IPS DF 4.7 (cell line): ENCODE measurements around the gene TBCCD1.
"Not testable (repeated sequence)": the region's sequence is repeated elsewhere in the genome, so short reads cannot be mapped to it uniquely, and the experiment has no call there.

ENCODE experiments used
- DNase-seq: peaks from one replicate; pipeline ENCODE4 v3.0.0-alpha.2; 2013; ENCODE audit warnings: low spot score; ENCODE audit errors: extremely low read depth

TBCCD1 gene

DNA sequence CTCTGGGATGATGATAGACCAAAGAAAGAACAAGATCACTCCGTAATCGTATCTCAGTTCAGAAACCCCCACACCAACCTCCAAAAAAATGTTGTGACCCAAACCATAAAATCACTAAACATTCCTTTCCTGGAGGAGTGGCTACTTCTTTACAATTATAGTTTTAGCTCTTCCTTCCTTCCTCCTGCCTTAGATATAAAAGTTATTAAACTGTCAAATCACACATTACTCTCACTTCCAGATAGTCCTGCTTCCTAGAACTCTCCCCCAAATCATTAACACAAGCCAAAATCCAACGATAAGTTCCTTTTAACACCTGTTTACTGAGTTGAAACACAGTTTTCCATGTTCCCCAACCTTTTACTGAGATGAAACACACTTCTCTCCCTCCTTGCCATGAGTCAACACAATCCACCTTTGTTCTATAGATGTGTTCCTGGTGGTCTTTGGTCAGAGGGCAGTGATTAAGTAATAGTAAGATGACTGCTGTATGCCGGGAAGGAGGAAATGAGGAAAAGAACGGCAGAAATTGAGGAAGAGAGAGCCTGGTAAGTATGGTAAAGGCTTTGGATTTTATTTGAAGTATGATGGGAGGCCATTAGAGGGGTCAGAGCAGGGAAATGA lies 14.6 kb downstream of the TBCCD1 start:
- no peak for DNase-seq

DNA sequence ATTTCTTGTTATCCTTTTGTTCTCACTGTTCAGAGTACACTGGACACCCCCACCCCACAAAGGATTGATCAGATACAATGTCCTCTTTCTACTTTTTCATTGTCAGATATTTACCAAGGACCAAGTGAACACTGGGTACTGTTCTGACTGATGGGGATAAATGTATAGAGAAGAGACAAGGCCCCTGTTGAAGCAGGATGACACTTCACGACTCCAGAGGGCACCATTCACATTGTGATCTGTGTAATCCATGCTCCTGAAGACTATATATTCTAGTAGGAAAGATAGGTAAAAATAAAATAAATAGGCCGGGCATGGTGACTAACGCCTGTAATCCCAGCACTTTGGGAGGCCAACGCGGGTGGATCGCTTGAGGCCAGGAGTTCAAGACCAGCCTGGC lies 15.8 kb downstream of the TBCCD1 start:
- DNase-seq, result no peak

DNA sequence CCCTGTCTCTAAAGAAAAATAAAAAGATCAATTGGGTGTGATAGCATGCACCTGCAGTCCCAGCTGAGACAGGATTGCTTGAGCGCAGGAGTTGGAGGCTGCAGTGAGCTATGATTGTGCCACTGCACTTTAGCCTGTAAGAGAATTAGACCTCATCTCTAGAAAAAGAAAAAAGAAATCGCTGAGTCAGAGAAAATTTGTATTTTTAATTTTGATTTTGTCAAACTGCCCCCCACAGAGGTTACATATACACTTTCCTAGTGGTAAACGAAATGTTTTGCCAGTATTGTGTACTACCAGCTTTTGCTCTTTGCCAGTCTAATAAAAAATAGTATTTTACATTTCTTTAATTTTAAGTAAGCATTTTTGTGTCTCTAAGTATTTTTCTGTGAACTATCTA lies 17.6 kb downstream of the TBCCD1 start:
- no peak for DNase-seq

DNA sequence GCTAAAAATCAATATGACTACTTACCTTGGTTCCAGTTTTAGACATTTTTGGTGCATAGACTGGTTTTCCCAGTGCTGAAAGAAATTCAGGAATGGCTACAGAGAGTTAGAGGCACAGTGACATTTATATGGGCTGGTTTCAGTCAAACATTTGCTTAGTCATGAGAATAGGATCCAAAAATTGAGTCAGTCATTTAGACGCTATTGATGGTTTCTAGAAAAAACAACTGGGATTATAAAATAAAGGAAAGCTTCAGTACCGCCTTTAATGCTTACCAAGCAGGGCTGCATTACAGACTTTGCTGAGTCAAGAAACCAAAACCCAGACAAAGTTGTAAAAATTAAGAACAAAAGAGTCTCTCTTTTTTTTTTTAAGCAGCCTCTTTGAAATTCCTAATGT lies 22.9 kb downstream of the TBCCD1 start, which contains the start of gene CRYGS:
Gene CRYGS, minus strand, starts transcription at position 100 of the 400 bp plus-strand sequence. Its CDS starts 54 bp downstream, at position 46.
- DNase-seq, result no peak

DNA sequence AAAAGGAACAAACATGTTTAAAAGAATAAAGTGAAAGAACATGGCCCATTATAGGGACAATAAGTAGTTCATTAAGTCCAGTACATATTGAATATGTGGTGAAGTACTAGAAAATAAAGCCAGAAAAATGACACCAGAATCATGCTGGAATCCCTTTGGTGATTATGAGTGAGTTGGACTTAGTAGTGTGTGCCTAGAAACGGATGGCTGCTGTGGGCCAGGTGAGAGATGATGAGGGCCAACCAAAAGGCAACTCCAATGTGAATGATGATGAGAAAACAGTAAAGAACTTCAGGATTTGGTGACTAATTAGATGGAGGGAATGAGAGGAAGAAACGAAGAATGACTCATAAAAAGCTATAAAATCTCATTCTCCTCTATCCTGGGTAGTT lies 26.3 kb downstream of the TBCCD1 start:
- no peak for DNase-seq

DNA sequence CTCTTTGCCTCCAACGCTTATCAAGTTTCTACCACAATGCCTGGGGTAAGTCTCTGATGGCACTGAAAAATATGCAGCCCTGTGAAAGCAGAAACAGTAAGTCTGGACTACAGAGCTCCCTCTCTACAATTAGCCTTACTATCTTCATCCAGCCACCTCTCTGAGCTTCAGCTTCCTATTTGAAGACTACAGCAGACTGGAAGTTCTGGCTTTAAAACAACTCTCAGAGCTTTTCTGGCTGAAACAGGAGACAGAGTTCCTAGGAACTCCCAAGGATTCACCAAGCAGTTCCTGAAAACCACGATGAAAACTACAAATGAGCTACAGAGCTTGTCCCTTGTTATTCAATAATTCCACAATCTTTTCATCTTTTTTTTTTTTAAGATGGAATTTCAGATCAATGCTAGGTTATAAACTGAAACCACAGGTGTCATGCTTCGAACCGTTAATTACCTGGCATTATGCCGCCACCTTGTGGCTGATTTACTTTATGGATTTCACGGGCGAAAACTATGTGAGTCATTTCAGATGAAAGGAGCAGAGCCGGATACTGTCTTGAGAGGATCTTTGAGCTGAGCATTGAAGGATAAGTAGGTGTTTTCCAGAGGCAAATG lies 26.8 kb downstream of the TBCCD1 start:
- DNase-seq, result peak; percentile 66

DNA sequence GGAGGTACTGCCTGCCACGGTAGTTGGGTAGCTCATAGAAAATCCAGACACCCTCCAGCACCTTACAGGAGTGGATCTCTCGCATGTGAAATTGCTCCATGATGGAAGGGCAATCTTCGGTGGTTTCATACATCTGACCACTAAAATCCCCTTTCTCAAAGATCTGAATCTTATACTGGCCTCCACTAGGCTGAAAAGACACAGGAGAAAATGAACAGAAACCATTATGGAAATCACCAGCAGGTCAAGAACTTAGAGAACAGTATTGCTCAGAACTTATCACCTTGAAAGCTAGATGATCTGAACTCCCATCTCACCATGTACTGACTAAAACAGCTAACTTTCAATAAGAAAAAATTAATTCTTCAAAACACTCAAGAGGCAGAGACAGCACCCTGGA lies 28.4 kb downstream of the TBCCD1 start:
- DNase-seq, result no peak

DNA sequence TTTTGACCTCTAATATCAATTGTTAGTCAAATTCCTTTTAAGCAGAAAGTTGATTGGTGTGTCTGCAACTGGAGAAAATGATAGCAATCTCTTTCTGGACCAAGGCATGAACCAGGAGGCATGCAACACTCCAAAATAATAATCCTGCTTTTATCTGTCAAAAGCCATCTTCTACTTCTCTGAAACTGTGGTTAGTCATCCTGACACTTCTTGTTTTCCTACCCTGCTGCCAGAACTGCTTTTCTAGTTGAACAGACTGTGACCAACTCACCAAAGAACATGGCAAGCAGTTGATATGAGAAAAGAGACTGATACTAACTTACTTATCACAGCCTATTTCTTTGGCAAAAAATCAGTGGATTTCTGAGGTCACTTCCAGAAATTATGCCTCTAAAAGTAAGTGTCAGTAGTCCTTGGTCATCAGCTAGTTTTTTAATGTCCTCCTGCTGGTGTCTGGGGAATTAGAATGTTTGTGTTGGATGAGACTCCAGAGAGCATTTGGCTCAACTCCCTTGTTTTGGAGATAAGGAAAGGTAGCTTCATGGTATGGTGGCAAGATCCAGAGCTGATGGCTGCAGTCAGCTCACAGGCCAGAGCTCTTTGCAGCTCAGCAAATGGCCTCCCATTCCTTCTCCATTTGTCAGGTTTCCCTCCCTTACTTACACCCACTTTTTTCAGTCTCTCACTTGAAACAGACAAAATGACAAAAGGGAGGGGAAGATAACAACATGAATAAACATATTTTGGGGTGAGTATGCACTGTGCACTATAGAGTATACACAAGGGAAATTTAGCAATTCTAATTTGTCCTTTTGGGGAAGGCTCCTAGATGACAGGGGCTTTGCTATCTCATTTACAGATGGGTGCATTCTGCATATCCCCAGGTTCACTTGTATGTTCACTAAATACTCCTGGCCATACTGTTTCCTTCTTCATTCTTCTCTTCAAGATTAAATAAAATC lies 30.0 kb downstream of the TBCCD1 start:
- DNase-seq, result no peak

DNA sequence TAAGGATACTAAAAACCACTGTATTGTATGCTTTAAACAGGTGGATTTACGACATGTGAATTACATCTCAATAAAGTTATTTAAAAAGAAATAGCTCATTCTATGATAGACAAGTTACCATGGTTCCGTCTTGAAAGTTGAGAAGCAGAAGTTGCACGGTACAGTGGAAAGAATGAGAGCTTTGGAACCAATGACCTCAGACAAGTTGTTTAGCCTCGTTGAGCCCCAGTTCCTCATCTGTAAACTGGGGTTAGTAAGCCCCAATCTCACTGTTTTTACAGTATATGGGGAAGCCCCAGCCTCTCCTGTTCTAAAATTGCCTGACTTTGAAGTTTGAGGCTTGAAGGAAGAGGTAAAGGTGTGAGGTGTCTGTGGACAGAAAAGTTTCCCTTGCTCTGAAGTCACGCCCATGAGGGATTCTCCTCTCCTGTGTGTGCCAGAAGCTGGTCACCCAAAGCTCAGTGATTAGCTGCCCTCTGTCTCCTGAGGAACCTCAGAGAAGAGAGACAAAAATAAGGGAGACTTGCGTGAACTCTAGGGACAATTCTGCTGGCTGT lies 32.9 kb downstream of the TBCCD1 start:
- no peak for DNase-seq

DNA sequence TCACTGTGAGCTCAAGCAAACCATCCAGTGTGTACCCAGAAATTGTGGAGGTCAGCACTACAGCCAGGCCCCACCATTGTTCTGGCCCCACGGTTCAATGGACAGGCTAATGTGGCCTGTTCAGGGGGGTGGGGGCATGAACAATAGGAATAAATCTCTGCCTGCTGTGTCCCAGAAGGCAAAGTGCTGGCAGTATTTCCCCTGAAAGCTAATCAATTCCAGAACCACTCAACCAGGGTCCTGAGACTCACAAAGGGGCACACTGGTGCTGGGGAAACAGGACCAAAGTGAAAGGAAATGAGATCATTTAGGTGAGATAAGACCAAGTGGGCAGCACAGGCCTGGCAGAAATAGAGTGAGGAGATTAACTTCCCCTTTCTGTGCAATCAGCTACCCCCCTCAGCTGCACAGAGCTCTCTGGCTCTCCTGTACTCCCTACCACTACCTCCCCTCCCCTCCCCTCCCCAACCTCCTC lies 34.5 kb downstream of the TBCCD1 start:
- no peak for DNase-seq

DNA sequence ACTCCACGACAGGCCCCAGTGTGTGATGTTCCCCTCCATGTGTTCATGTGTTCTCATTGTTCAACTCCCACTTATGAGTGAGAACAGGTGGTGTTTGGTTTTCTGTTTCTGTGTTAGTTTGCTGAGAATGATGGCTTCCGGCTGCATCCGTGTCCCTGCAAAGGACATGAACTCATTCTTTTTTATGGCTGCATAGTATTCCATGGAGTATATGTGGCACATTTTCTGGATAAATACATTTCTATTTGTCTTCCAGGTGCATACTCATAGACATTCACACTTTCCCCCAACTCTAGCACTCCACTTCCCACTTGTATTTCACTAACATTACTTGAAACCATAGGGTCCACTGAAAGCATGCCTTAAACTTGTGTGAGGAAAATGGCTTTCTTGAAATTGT lies 35.4 kb downstream of the TBCCD1 start:
- not testable (repeated sequence) for DNase-seq

DNA sequence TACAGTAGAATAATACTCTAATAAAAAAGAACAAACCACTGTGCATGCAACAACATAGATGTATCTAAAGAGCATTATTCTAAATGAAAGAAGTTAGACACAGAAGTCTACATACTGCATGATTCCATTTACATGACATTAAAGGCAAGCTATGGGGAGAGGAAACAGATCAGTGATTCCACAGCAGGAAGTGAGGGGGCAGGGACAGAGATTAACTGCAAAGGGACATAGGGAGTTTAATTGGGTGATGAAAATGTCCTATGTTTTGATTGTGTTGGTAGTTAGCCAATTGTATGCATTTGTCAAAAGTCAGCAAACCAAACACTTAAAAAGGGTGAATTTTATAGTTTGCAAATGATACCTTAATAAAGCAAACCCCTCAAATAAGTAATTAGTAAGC lies 36.7 kb downstream of the TBCCD1 start:
- DNase-seq, result no peak

DNA sequence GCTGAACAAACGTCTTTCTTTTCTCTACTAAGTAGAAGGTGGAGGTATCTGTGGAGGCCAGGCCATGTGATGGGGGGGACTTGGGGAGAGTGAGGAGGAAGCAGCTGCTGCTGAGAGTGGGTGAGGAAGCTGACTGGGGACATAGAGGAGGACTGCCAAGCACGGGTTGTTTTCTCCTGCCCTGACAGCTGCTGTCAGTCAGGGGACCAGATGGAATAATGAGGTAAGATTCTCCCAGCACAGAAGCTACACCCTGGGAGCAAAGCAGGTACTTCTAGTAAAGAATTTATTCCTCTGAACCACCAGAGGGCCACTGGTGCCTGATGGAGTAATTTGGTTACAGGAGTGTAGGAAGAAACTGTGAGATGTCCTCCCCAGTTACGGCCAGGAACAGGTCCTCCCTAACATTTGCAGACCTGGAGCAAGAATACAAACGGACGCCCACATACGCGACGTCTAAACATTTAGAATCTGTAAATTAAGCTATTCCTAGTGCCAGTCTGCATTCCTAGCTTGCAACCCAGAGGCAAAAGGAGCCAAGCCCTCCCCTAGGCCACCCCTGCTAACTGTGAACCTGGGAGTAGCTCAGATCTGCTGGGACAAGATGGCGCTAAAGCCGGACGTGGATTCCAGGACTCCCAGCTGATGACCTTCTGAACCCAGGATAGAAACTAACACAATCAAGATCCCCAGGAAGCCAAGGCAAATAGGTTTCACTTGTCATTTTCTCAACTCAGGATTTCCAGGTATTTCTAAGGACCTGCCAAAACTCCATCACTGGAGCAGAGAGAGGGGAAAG lies 37.7 kb downstream of the TBCCD1 start:
- no peak for DNase-seq

DNA sequence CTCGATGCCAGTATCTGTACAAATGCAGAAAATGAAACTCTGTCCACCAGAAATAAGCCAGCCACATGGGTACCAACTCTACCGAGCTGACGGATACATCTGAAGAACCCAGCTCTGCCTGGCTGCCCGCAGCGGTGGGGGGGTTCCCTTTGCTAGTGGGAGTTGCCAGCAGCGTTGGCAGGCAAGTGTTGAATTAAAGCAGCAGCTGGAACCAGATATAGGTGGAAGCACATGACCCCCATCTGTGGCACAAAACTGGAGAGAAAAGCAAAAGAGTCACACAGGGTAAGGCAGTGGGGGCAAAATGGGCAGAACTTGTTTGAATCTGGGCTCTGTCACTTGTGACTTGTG lies 40.9 kb downstream of the TBCCD1 start:
- DNase-seq, result no peak

DNA sequence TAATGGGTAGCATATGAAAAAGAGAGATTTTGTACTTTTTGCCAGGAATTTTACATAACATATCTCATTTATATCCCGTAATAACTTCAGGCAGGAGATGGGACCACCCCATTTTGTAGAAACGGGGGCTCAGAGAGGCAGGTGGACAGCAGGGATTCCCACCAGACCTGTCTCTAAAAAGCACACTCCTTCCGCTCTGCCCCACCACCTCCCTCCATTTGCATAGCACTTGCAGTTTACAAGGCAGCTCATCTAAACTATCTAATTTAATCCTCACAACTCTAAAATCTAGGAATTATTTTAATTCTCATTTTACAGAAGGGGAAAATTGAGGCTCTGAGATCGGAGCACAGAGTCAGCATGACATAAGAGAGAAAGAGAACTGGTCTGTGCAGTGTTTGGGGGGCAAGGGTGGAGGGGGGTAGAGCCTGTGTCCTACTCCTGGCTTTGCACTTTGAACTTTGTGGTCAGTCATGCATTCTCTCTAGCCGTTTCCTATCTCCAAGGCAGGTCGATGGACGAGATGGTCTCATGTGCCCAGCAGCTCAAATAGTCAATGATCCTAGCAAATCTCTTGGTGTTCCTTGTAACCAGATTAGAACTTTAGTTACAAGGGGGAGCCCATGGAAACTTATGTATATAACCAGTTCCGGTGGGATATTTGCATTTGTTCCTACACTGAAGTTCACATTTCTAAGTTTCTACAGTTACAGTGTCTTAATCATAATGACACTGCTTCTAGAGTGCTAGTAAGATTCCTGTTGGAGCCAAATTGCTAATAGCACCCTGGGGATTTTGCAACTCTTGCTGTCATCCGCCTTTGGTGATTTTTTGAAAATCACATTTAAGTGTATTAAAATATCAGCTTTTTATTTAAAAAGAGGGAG lies 41.5 kb downstream of the TBCCD1 start:
- no peak for DNase-seq

DNA sequence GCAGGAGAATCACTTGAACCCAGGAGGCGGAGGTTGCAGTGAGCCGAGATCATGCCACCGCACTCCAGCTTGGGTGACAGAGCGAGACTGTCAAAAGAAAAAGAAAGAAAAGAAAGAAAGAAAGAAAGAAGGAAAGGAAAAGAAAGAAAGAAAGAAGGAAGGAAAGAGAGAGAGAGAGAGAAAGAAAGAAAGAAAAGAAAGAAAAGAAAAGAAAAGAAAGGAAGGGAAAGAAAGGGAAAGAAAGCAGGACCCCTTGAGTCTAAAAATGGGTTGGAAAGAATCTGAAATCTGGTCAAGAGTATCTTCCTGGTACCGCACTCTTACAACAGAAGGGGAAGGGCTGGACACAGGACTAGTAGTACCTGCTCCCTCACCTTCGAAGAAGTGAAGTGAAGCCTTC lies 42.5 kb downstream of the TBCCD1 start:
- no peak for DNase-seq

DNA sequence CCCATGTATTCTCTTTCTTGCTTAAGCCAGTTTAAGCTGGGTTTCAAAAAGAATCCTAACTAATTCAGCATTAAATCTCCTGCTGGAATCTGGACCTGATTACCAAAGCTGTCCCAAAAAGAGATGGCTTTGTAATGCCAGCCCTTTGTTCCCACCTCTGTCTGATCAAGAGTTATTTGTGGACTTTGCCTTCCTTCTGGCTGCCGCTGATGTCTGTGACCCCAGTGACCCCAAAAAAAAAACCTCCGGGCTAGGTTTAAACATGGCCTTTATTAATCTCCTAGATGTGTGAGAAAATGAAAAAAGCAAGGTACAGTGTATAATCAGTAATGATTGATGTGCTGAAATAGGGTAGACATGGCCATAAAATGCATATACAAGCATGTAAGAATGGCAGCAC lies 43.7 kb downstream of the TBCCD1 start:
- no peak for DNase-seq

DNA sequence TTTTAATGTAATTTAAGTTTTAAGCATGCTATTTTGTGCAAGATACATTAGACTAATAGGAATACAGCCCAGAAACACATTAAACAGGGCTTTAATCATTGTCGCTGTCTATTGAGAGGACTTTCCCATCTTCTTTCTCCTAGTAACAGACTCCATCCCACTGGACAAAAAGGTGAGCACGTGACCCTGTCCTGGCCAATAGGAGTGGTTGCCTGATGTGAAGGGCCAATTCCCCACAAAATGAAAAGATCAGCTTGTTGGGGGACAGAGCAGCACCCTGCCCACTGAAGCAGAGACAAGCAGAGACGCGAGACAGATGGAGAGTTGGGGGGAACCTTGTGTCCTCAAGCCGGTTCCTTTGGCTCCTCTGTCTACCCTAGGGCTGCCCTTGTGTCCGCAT lies 44.1 kb downstream of the TBCCD1 start:
- no peak for DNase-seq

DNA sequence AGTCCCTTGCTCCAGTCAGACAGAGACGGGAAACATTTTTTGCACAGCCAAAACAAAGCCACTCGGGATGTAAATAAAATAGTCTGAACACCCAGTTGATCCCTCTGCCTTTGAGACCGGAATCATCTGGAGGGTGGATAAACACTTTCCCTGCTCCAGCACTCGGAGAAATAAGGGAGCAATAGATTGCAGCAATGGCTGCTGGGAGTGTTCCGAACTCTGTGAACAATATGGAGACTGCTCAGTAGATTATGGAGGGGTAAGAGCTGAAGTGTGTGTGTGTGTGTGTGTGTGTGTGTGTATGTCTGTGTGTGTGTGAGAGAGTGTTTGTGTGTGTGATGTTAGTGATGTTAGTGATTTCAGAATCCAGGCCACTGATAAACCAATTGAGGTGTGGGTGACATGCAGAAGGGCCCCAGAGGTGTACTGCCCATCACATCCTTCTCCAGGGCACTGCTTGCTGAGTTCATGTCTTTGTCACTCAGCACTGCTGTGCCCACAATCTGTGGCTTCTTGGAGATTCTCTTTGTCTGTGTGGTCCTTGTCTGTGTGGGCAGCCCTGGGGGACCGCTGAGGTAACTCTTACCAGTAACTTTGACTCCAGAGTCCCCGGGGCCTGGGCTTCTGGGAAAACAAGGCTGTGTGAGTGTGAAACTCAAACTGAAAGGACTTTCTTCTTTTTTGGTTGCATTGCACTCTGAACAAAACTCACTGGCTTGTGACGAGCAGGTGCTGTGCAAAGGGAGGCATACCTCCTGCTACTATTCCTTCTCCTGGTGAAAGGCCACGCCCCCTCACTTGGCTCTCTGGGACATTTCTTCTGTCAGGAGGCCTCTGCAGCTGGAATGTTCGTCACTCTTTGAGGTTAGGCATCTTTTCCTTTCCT lies 45.9 kb downstream of the TBCCD1 start:
- DNase-seq, result no peak
